ENCODE results near the gene MAP2K2.
A peak's percentile ranks its signal among the peaks of the same experiment; 100 is the strongest.

MAP2K2 gene

DNA sequence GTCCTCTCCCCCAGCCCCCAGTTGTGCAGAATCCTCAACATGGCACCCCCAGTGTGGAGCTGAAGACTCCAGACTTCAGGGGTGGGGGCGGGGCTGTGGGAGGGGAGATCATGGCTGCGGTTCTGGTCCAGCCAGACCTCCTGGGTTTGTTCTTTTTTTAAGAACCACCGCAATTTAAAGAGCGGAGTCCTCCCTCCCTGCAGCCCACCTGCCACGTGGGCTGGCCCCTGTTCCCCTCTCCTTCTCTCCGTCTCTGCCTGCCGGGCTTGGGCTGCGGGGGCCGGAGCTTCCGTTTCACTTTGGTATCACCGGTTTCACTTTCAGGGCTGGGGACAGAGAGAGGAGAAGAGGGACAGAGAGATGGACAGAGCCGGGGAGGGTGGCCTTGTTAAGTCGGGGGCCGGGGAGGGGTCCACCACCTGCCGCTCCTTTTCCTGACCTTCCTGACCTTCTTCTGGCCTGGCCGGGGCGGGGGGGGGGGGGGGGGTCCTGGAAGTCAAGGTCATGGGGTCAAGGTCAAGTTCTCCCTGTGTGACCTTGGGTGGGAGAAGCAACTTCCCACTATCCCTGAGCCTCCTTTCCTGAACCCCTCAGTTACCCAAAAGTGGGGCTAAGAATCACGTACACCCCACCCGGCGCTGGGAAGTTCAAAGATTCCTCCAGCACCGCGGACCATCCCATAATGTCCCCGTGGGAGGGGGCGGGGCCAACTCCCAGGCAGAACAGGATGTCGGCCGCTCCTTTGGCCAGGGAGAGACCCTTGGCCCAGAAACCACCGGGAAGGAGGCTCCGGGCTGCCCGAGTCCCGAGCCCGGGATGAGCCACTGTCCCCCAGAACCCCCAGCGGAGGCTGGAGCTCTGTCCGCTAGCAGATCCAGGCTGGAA lies 45.9 kb downstream of the MAP2K2 start:
- DNase-seq = peak in 1 of 4 experiments; percentile 32

DNA sequence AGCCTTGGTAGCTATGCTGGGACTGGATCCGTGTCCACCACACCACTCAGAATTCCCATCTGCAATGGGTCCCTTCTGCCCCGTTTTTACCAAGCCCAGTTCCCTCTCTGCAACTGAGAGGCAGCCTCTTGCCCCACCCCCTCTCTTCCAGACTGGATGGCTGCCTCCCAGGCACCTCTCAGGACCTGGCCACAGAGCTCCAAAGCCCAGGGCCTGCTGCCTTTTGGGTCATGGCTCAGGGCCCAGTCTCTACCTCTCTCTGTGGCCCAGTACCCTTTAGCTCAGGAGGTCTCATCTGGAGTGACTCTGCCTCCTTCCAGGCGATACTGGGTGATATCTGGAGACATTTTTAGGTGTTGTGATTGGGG lies 46.9 kb downstream of the MAP2K2 start:
- DNase-seq = no peak

DNA sequence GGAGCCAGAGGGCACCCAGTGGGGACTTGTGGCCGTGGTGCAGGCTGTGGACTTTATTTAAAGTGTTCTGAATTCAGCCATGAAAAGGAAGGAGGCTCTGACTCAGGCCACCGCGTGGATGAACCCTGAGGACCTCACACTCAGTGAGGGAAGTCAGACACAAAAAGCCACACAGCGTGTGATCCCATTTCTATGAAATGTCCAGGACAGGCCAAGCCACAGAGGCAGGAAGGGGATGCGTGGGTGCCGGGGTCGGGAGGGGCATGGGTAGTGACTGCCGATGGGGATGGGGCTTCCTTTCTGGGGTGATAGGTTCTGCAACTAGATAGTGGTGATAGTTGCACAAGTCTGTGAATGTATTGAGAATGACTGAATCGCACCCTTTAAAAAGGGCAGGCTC lies 48.5 kb downstream of the MAP2K2 start:
- DNase-seq = no peak

DNA sequence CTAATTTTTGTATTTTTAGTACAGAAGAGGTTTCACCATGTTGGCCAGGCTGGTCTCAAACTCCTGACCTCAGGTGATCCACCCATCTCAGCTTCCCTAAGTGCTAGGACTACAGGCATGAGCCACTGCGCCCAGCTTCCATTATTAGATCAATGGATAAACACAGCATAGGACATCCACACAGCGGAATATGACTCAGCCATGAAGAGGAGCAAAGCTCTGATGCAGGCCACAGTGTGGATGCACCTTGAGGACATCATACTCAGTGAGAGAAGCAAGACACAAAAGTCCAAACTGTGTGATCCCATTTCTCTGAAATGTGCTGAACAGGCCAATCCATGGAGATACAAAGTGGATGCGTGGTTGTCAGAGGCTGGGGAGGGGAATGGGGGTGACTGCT lies 52.3 kb downstream of the MAP2K2 start:
- DNase-seq = no peak

DNA sequence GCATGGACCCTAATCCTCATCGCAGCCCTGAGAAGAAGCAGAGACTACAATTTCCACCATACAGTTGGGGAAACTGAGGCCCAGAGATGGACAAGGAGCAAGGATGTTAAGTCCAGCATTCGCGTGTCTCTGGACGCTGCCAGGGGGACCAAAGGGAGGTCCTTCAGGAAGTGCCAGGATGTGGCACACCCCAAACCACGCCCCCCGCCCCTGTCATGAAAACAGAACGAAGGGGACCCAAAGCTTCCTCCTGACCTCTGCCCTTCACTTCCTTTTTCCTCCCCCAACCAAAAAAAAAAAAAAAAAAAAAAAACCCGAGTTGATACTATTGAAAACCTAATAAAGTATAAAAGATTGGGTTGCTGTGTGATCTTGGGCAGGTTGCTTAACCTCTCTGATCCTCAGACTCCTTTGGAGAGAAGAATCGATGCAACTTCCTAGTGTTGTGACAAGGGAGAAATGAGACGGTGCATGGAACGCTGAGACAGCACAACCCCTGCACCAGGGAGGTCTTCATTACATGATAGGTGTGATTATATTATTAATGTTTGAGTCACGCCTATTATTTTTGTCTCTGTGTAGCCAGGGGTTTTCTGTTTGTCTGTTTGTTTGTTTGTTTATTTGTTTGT lies 54.5 kb downstream of the MAP2K2 start:
- DNase-seq = peak in 2 of 4 experiments; percentile 18 to 49

DNA sequence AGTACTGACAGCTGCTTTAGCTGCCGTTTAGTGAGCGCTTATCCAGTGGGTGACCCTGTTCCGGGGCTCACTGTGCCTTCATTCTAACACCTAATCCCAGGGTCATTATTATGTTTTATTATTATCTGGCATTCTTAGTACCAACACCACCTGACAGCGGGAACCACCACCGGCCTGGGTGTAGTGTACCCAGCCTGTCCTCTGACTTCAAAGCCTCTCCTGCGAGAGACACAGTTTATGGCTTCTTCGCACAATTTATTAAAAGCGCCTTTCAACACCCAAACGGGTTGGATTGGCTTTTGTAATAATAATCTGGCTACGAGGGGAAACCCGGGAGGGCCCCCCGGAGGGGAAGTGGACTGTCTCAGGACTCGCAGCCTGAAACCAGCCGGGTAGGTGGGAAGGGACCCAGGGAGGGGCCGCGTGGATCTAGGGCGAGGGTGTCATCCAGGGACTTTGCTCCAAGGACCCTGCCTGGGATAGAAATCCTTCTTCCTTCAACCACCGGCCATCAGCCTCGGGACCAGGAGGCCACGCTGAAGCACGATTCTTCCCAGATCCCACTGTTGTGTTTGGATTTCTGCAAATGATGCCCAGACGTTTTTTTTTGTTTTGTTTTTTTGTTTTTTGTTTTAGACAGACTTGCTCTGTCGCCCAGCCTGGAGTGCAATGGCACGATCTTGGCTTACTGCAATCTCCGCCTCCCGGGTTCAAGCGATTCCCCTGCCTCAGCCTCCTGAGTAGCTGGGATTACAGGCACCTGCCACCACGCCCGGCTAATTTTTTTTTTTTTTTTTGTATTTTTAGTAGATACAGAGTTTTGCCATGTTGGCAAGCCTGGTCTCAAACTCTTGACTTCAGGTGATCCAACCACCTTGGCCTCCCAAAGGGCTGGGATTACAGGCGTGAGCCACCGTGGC lies 55.6 kb downstream of the MAP2K2 start:
- DNase-seq = no peak

DNA sequence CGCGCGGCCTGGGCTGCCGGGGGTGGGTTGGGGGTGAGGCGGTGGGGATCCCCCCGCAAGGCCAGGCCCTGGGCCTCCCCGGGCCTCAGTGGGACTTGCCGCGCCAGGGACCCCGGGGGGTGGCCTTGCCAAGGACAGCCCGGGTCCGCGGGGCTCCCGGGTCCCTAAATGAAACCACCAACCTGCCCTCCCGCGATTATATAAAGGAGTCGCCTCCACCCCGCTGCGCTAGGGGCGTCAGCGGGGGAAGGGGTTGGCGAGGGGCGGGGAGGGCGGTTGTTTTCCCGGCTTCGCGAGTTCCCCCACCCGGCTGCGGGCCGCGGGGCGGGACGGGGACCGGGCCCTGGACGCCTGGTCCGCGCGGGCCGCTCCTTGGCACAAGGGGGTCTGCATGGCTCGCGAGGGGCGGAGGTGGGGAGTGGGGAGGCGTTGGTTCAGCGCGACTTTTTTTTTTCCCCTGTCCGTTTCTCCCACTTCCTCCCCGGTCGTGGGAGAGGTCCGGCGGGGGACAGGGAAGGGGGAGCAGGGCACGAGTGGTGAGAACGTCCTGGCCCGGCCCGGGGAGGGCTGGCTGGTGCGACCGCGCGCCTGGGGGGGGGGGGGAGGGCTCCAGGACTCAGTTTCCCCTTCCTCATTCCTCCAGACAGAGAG lies 56.4 kb downstream of the MAP2K2 start:
- peak in 1 of 4 experiments; percentile 46 for DNase-seq

DNA sequence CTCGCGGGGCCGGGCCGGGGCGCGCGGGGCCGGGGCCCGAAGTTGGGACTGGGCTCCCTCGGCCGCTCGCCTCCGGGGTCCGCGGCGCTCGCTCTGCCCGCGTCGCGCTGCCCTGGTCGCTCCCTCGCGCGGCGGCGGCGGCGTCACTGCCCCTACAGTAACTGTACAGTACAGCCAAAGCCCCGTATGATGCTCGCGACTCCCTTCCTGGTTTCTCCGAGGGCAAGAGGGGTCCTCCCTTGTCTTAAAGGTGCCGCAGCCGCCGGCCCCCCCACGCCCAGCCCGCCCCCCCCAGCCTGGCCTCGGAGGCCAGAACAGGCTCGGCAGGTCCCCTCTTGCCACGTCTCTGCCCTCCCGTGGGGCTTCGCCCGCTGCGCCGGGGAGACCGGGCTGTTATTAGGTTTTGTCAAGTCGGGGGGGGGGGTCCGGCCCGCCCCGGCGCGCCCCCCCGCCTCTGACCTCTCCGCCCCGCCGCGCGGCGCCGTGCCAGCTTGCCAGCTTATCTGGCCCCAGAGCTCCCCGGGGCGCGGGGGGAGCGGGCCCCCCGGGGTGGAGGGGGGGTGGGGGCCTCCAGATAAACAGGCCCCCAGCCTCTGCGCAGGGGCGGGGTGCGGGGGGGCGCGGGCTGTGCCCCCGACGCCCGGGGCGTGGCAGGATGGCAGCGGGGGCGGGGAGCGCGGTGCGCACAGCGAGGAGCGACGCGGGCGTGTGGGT lies 57.1 kb downstream of the MAP2K2 start, which contains the start of gene ZBTB7A:
TSS of gene ZBTB7A (minus strand) at position 218 of the 714 bp plus-strand sequence. CDS start 11,667 bp downstream, outside the sequence.
- peak; percentile 59 to 74 (median 68) for DNase-seq

DNA sequence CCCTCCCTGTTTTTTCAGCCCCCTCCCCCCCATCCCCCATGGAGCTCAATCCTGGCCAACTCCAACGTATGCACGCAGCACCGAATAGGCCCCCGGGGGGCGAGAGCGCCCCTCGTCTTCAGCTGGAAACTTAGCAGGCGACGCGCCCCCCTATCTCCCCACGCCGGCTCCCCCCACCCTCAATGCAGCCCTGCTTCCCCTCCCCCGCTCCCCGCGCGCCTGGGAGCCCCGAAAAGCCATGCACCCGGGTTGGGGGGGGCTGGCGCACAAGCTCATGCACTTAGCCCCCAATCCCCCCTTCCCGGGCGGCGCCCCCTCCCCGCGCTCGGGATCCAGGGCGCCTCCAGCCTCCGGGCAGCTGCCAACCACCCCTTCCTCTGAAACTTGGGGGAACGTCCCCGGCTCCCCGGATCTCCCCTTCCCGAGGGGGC lies 57.7 kb downstream of the MAP2K2 start:
- DNase-seq = peak in 3 of 4 experiments; percentile 59 to 71 (median 61)

DNA sequence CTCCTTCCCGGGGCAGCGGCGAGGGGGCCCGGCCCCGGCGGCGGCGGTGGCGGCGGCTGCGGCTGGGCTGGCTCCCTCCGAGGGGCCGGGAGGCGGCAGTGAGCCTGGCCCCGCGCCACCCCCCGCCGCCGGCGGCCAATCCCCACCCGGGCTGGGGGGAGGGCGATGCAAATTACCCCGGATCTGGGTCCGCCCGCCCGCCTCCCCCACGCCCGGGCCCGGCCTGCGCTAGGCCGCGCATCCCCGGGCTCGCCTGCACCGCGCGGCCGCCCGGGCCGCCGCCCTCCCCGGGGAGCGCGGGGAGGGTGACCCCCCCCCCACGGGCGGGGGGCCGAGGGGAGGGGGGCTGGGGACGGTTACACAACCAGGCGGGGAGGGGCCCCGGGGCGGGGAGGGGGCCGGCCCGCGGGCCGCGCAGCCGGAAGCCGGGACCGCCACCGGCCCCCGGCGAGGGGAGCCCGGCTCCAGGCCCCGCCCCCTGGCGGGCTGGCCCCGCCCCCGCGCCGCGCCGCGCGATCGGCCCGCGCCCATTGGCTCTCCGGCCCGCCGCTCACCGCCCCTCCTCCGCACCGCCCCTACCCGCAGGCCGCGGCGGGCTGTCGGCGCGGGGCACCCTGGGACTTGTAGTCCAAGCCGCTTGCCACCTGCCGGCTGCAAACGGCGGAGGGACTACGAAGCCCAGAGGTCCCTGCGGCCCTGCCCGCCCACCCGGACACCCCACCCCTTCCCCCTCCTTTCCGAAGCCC lies 58.3 kb downstream of the MAP2K2 start:
- DNase-seq = peak; percentile 89 to 97 (median 96)

DNA sequence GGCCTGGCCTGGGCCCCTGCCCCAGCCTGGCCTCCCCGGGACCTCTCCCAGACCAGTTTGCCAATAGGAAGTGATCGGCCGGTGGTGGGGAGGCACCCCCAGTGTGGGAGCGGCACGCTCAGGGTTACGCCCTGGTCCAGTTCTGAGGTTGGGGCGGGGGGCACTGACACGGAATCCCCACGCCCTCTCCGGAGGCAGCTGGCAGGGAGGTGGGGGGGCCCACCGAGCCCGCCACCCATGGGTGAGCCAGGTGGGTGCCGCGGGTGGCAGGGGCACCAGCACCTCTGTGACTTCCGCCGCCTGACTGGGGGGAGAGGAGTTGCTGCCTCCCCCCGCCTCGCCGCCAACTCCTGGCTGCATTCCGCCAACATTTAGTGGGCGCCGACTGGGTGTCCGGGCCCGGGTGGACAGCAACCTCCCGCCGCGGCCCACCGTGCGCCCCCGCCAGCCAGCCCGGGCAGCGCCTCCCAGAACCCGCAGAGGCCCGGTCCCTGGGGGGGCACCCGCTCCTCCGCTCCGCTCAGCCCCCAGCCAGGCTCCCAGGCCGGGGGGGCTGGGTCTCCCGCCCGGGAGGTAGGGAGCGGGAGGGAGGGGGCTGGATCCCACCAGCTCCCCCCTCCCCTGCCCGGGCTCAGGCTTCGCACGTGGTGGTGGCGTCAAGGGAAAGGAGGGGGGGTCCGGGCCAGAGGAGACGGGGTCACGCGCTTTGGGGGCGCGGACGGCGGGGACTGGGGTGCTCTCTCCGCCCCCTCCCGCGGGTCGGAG lies 59.2 kb downstream of the MAP2K2 start:
- DNase-seq = peak in 3 of 4 experiments; percentile 29 to 50 (median 44)

DNA sequence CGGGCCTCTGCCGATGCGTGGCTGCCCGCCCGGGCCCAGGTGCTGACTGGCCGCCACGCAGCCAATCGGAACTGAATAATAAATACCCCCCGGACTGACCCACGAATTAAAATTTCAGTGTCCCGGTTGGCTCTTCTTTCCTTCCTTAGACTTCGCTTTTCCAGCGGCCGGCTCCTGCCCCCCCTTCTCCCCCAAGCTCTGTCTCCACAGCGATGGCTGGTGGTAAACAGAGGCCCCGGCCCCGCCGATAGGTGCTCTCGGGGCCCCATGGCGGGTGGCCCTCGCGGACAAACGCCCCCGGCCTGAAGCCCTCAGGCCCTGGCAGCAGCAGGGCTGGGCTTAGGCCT lies 59.8 kb downstream of the MAP2K2 start:
- DNase-seq = no peak

DNA sequence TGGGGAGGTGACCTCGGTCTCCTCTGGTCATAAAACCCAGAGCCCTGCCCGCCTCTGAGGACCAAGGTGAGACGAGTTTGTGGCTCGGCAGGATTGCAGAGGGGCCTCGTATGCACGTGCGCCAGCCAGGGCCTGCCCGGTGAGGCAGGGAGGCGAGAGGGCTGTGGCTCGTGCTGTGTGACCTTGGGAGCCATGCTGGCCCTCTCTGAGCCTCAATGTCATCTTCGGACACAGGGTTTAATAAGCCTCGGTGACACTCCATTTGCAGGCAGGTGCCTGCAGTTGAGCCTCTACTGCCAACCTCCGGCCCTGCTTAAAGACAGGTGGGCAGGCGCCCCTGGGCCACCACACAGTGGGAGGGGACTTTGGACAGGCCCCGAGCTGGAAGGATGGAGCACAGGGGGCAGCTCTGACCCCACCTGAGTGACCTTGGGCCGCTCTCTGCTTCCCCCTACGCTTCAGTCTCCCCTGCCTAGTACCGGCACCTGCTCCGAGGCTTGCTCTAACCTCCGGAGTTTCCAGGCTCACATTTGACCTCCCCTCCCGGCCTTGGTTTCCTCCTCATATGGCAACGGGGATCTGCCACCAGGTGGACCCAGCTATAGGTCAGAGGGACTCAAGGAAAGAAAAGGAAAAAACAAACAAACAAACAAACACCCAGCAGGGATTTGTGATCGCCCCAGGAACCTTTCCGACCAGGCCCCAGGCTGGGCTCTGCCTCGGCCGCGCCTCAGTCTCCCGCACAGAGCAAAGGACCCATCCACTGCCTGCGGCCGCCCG lies 60.4 kb downstream of the MAP2K2 start:
- no peak for DNase-seq

DNA sequence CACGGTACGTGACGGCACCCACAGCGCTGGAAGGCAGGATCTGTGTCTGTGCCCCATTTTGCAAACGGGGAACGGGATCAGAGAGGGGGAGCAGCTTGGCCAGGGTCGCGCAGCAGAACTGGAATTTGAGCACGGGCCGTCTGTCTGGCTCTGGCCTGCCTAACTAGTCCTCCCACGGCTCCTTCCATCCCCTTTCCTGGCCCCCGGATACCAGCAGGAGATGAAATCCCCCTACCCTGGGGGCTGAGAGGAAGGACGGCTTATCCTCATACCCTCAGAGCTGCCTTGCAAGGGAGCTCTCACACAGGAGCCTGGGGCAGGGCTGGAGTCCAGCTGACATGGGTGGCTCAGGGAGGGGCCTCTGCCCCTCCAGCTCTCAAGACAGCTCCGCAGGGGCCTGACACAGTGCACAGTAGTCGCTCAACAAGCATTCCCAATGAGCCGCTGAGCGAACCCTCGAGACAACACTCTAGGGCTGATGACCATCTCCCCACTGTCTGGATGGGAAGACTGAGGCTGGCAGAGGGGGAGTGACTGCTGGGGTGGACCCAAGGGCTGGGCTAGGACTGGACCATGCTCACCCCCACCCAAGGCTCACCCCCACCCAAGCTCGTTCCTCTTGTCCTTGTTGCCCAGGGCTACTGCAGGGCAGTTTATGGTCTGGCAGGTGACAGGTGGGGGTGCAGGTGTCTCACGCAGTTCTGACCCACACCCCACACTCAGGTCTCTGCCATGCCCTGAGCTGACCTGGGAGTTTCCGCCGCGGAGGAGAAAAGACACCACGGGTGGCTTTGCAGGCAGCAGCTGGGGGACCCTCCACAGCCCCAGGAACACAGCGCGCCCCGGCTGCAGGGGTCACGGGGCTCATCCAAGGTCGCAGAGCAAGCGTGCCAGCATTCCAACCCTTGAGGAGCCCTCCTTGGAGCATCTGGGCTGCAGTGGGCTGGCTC lies 61.2 kb downstream of the MAP2K2 start:
- no peak for DNase-seq

DNA sequence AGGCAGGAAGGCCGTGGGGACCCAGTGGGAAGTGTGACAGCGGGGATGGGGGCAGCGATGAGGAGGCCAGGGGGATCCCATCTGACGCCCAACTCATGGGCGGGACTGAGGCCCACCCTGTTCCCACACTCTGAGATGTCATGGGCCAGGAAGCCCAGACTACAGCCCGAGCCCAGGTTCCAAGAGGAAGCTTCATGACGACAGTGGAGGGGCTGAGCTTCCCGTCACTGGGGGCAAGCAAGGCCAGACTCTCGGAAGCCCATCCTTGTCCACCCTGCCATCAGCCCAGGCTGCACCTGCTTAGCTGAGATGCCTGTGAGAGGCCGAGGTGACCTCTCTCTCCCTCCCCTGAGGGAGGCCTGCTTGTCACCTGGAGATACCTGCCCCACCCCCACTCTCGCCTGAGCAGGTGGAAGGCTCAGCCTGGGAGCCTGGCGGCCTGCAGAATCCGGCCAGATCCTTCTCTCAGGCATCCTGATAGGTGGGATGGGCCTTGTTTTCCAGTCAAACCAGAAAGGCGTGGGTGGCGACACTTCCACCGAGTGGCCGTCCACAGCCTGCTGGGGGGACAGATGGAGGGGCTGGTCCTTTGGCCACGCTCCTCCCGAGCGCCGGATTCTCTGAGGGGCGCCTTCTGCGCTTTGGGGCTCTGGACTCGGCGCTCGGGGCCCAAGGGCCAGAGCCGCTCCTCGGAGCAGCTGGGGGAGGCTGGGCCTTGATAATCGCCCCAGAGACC lies 62.1 kb downstream of the MAP2K2 start:
- DNase-seq = no peak

DNA sequence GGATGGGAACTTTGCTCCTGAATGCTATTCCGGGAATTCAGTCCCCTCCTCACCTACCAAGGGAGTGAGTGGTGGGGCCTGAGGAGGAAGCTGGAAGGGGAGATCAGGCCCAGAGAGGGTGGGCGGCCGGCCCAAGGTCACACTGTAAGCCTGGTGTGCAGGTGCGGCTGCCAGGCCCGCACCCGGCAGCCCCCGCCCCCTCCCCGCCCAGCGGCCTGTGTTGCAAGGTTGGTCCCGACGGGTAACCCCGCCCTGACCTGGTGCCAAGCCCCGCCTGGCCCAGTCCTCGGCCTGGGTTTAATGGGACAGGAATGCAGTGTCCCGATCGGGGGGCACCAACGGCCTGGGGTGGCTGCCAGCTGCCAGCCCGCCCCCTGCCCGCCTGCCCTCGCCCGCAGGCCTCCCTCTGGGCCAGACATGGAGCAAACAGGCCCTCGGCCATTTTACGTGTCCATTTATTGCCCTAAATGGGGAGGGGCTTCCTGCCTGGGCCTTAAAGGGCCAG lies 62.7 kb downstream of the MAP2K2 start:
- DNase-seq = no peak

DNA sequence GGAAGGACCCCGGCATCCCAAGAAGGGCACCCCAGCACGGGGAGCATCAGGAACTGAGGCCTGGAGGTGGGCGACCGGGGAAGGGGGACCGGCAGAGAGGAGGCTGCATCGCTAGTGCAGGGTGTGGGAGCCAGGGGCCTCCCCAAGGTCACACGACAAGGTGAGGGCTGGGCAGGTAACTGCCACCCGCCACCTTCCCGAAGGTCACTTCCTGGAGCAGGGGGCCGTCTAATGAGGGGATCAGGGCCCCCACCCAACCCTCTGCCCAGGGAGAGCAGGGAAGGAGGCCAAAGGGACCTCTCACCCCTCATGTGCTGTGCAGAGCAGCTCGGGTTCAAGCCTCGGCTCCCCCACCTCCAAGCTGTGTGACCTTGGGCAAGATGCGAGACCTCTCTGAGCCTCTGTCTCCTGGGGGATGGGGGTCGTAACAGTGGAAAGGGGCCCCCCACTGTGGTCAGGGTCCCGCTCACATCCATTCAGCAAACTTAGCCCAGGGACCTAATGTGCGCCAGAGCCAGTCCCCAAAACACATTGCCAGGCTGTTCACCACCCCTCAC lies 63.2 kb downstream of the MAP2K2 start:
- no peak for DNase-seq

Data from activated CD4-positive, CD25-positive, alpha-beta regulatory T cell (primary cell).